Measurements from ENCODE around the gene MED19.
"Not testable (repeated sequence)": the region's sequence is repeated elsewhere in the genome, so short reads cannot be mapped to it uniquely, and the experiment has no call there.

The MED19 gene

GRCh38 chr11:57729479-57729878, 17.5 kb upstream of the MED19 start:
- no peak for DNase-seq
- Histone ChIP-seq H3K36me3 (ENCODE audit: control insufficient read depth in 4 of 4, insufficient read depth in 4 of 4, low read length in 3 of 4) (peaks cover 3 to 15% (median 7%) of the 10 kb centered on the region in 4 experiments), H3K4me1 (ENCODE audit: control extremely low read depth in 1 of 4, control insufficient read depth in 4 of 4, insufficient read depth in 4 of 4, low read length in 3 of 4) (peaks cover 0 to 3% (median 0%) of the 10 kb centered on the region in 4 experiments), H3K27me3 (replicated peaks in 2 of 5; ENCODE audit: control insufficient read depth in 4 of 5, insufficient read depth in 5 of 5, low read length in 4 of 5) (no peaks in the 10 kb centered on the region), H3K9me3 (ENCODE audit: control extremely low read depth in 1 of 5, control insufficient read depth in 4 of 5, insufficient read depth in 2 of 5, low read depth in 1 of 5, low read length in 4 of 5) (no peaks in the 10 kb centered on the region), H3K27ac (ENCODE audit: insufficient read depth in 1 of 2, low read depth in 1 of 2, low read length in 2 of 2, poor library complexity in 1 of 2, severe bottlenecking in 2 of 2) (no peak overlapping the region), H3K4me3 (ENCODE audit: control insufficient read depth in 1 of 7, extremely low read depth in 1 of 7, insufficient read depth in 4 of 7, low read depth in 2 of 7, low read length in 6 of 7) (no peak overlapping the region)
- 100% methylated on average over 2 of the region's 7 CpGs for WGBS (ENCODE audit: insufficient coverage)
- POLR2A ChIA-PET, result interaction anchor here (0.6 kb wide), 1 partner anchor 62 kb away, joined by 3 read pairs; no protein-coding TSS in a partner anchor
- CTCF ChIA-PET, result interaction anchor here (1.7 to 2.1 kb wide), 2 partner anchors 15 to 16 kb away, joined by 4 to 7 read pairs; no protein-coding TSS in a partner anchor

DNA sequence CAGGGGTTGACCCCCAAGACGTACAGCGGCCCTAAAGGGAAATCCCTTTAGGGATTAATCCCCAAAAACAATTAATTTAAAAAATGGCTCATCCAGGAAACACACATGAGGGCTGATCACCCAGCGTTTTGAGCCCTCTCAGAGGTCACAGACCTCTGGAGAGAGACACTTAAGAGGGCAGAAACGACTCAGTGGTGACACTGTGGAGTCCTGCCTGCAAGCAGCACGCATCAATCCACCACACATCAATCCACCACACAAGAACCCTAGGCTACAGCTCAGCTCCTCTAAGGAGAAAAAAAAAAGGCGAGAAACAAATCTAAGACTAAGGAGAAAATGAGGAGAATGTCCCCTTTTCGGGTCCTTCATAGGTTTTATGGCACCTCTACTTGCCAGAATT, 16.8 kb upstream of the MED19 start:
- H3K9me3 ChIP-seq (ENCODE audit: control extremely low read depth in 1 of 5, control insufficient read depth in 4 of 5, insufficient read depth in 2 of 5, low read depth in 1 of 5, low read length in 4 of 5), result no peaks in the 10 kb centered on the region
- H3K4me1 ChIP-seq (ENCODE audit: control extremely low read depth in 1 of 4, control insufficient read depth in 4 of 4, insufficient read depth in 4 of 4, low read length in 3 of 4), result peaks cover 0 to 3% (median 0%) of the 10 kb centered on the region in 4 experiments
- no peak overlapping the region for H3K4me3 ChIP-seq (ENCODE audit: control insufficient read depth in 1 of 7, extremely low read depth in 1 of 7, insufficient read depth in 4 of 7, low read depth in 2 of 7, low read length in 6 of 7)
- no peak for DNase-seq
- H3K27ac ChIP-seq (ENCODE audit: insufficient read depth in 1 of 2, low read depth in 1 of 2, low read length in 2 of 2, poor library complexity in 1 of 2, severe bottlenecking in 2 of 2), result no peak overlapping the region
- H3K27me3 ChIP-seq (replicated peaks in 2 of 5; ENCODE audit: control insufficient read depth in 4 of 5, insufficient read depth in 5 of 5, low read length in 4 of 5), result no peaks in the 10 kb centered on the region
- peaks cover 3 to 14% (median 6%) of the 10 kb centered on the region in 4 experiments for H3K36me3 ChIP-seq (ENCODE audit: control insufficient read depth in 4 of 4, insufficient read depth in 4 of 4, low read length in 3 of 4)
- CTCF ChIA-PET, result interaction anchor here (1.4 to 2.1 kb wide), 3 partner anchors 8 to 16 kb away, joined by 4 to 7 read pairs (median 4); no protein-coding TSS in a partner anchor
- POLR2A ChIA-PET, result no interaction called here
- WGBS (ENCODE audit: insufficient coverage), result 100% methylated on average over 3 of the region's 7 CpGs

DNA sequence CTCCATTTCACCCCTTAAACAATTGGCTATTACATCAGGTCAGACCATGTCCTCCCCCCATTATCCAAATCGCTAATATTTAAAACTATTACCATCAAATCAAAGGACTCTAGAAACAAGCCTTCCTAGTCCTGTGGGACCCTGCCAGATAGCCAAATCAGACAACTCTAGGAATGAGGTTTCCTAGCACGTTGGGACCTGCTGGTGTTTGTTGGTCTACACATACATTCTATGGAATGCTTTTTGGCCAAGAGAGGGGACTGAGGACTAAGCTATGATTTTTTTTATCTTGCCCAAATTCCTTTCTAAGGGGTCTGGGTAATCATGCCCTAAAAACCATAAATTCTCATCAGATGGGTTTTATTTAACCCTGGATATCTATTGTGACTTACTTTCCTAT, 15.2 kb upstream of the MED19 start:
- DNase-seq, result no peak
- Histone ChIP-seq H3K36me3 (ENCODE audit: control insufficient read depth in 4 of 4, insufficient read depth in 4 of 4, low read length in 3 of 4) (peaks cover 3 to 14% (median 6%) of the 10 kb centered on the region in 4 experiments), H3K4me3 (ENCODE audit: control insufficient read depth in 1 of 7, extremely low read depth in 1 of 7, insufficient read depth in 4 of 7, low read depth in 2 of 7, low read length in 6 of 7) (no peak overlapping the region), H3K27ac (ENCODE audit: insufficient read depth in 1 of 2, low read depth in 1 of 2, low read length in 2 of 2, poor library complexity in 1 of 2, severe bottlenecking in 2 of 2) (no peak overlapping the region), H3K4me1 (ENCODE audit: control extremely low read depth in 1 of 4, control insufficient read depth in 4 of 4, insufficient read depth in 4 of 4, low read length in 3 of 4) (peaks cover 0 to 3% (median 0%) of the 10 kb centered on the region in 4 experiments), H3K9me3 (ENCODE audit: control extremely low read depth in 1 of 5, control insufficient read depth in 4 of 5, insufficient read depth in 2 of 5, low read depth in 1 of 5, low read length in 4 of 5) (no peaks in the 10 kb centered on the region), H3K27me3 (replicated peaks in 2 of 5; ENCODE audit: control insufficient read depth in 4 of 5, insufficient read depth in 5 of 5, low read length in 4 of 5) (no peaks in the 10 kb centered on the region)
- ChIA-PET POLR2A (no interaction called here), CTCF (interaction anchor here (1.2 to 2.1 kb wide), 2 partner anchors 13 to 18 kb away, joined by 3 to 4 read pairs; no protein-coding TSS in a partner anchor)
- 100% methylated on average over 1 of the region's 2 CpGs for WGBS (ENCODE audit: insufficient coverage)

DNA sequence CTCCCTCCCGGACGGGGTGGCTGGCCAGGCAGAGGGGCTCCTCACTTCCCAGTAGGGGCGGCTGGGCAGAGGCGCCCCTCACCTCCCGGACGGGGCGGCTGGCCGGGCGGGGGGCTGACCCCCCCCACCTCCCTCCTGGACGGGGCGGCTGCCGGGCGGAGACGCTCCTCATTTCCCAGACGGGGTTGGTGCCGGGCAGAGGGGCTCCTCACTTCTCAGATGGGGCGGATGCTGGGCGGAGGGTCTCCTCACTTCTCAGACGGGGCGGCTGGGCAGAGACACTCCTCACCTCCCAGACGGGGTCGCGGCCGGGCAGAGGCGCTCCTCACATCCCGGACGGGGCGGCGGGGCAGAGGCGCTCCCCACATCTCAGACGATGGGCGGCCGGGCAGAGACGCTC, 4.7 kb upstream of the MED19 start:
- H3K9me3 ChIP-seq (ENCODE audit: control extremely low read depth in 1 of 5, control insufficient read depth in 4 of 5, insufficient read depth in 2 of 5, low read depth in 1 of 5, low read length in 4 of 5); POLR2A ChIA-PET; H3K4me3 ChIP-seq (ENCODE audit: control insufficient read depth in 1 of 7, extremely low read depth in 1 of 7, insufficient read depth in 4 of 7, low read depth in 2 of 7, low read length in 6 of 7); H3K27me3 ChIP-seq (replicated peaks in 2 of 5; ENCODE audit: control insufficient read depth in 4 of 5, insufficient read depth in 5 of 5, low read length in 4 of 5); DNase-seq; CTCF ChIA-PET; H3K27ac ChIP-seq (ENCODE audit: insufficient read depth in 1 of 2, low read depth in 1 of 2, low read length in 2 of 2, poor library complexity in 1 of 2, severe bottlenecking in 2 of 2): not testable (repeated sequence)
- H3K36me3 ChIP-seq (ENCODE audit: control insufficient read depth in 4 of 4, insufficient read depth in 4 of 4, low read length in 3 of 4), result peaks cover 0 to 20% (median 8%) of the 10 kb centered on the region in 4 experiments
- no CpG with 5 or more reads among the region's 34 CpGs for WGBS (ENCODE audit: insufficient coverage)
- H3K4me1 ChIP-seq (ENCODE audit: control extremely low read depth in 1 of 4, control insufficient read depth in 4 of 4, insufficient read depth in 4 of 4, low read length in 3 of 4), result peaks cover 11 to 17% (median 14%) of the 10 kb centered on the region in 4 experiments

DNA sequence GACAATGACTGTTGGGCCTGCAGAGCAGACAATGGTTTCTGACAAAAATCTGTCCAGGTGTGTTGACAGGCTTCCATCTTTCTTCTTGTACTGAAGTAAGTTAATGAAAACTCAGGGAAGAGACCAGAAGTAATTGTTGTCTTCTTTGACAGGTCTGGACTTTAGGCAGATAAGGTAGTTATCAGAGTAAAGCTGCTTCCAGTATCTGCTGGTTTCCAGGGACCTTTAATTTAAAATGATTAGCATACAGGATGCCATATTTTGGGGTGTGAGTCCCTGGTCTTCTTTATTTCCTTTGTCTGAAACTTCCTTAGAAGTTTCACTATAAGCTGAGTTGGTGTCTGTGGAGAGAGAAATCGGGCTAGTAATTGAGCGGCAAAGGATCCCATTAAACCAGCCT, 1.8 kb upstream of the MED19 start:
- ChIA-PET POLR2A (no interaction called here), CTCF (interaction anchor here (0.6 to 2.0 kb wide), 6 partner anchors 8 to 810 kb away, joined by 3 to 7 read pairs (median 4); no protein-coding TSS in a partner anchor)
- no peak for DNase-seq
- Histone ChIP-seq H3K4me3 (ENCODE audit: control insufficient read depth in 1 of 7, extremely low read depth in 1 of 7, insufficient read depth in 4 of 7, low read depth in 2 of 7, low read length in 6 of 7) (peak overlapping the region in 5 of 7 experiments; percentile 79 to 100 (median 98)), H3K36me3 (ENCODE audit: control insufficient read depth in 4 of 4, insufficient read depth in 4 of 4, low read length in 3 of 4) (peaks cover 2 to 10% (median 3%) of the 10 kb centered on the region in 4 experiments), H3K9me3 (ENCODE audit: control extremely low read depth in 1 of 5, control insufficient read depth in 4 of 5, insufficient read depth in 2 of 5, low read depth in 1 of 5, low read length in 4 of 5) (no peaks in the 10 kb centered on the region), H3K27ac (ENCODE audit: insufficient read depth in 1 of 2, low read depth in 1 of 2, low read length in 2 of 2, poor library complexity in 1 of 2, severe bottlenecking in 2 of 2) (peak overlapping the region in 1 of 2 experiments; percentile 97), H3K27me3 (replicated peaks in 2 of 5; ENCODE audit: control insufficient read depth in 4 of 5, insufficient read depth in 5 of 5, low read length in 4 of 5) (no peaks in the 10 kb centered on the region), H3K4me1 (ENCODE audit: control extremely low read depth in 1 of 4, control insufficient read depth in 4 of 4, insufficient read depth in 4 of 4, low read length in 3 of 4) (peaks cover 18 to 28% (median 21%) of the 10 kb centered on the region in 4 experiments)
- WGBS (ENCODE audit: insufficient coverage), result 100% methylated on average over 1 of the region's 2 CpGs

DNA sequence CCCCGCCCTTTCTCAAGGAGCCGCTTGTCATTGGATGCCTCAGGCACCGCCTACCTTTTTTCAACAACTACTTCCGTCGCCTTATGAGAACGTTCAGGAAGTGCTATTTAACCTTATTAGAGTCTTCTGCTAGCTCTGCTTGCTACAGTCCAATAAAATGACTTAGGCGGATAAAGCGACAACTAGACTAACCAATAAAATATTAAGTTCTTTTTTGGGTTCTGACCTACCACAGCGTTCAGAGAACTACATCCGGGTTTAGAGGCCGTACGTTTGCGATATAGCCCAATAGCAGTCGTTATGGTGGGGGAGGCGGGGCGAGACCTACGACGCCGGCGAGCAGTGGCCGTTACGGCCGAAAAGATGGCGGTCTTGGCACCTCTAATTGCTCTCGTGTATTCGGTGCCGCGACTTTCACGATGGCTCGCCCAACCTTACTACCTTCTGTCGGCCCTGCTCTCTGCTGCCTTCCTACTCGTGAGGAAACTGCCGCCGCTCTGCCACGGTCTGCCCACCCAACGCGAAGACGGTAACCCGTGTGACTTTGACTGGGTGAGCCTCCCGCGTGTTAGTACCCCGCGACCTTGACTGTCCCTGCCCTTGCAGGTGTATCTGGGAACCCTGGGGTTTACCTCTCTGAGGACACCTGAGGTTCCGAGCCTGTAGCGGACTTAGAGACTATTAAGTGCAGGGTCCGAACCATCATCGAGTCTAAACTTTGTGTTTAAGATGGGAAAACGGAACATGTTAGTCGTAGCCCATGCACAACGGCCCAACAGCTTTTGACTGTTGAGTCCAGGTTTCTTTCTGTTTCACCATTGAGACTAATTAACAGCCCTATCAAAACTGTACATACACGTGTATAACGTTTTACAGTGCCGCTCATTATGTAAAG, 488 bp upstream of the MED19 start, which contains the start of gene TMX2:
TMX2 (plus strand) TSS at position 338 of the 895 bp plus-strand sequence; CDS start at position 364, 26 bp downstream.
- Histone ChIP-seq H3K4me3 (ENCODE audit: control insufficient read depth in 1 of 7, extremely low read depth in 1 of 7, insufficient read depth in 4 of 7, low read depth in 2 of 7, low read length in 6 of 7) (peak within 1 kb of the TSS; percentile 79 to 100 (median 98)), H3K27me3 (replicated peaks in 2 of 5; ENCODE audit: control insufficient read depth in 4 of 5, insufficient read depth in 5 of 5, low read length in 4 of 5) (no peaks in the 10 kb centered on the region), H3K36me3 (ENCODE audit: control insufficient read depth in 4 of 4, insufficient read depth in 4 of 4, low read length in 3 of 4) (peaks cover 0 to 5% (median 2%) of the 10 kb centered on the region in 4 experiments), H3K4me1 (ENCODE audit: control extremely low read depth in 1 of 4, control insufficient read depth in 4 of 4, insufficient read depth in 4 of 4, low read length in 3 of 4) (peaks cover 18 to 28% (median 21%) of the 10 kb centered on the region in 4 experiments), H3K9me3 (ENCODE audit: control extremely low read depth in 1 of 5, control insufficient read depth in 4 of 5, insufficient read depth in 2 of 5, low read depth in 1 of 5, low read length in 4 of 5) (no peaks in the 10 kb centered on the region), H3K27ac (ENCODE audit: insufficient read depth in 1 of 2, low read depth in 1 of 2, low read length in 2 of 2, poor library complexity in 1 of 2, severe bottlenecking in 2 of 2) (peak within 1 kb of the TSS; percentile 93 to 97)
- ChIA-PET CTCF (interaction anchor here (1.6 kb wide), 1 partner anchor 10 kb away, joined by 5 read pairs; no protein-coding TSS in a partner anchor), POLR2A (interaction anchor here (0.6 kb wide), 2 partner anchors 28 to 72 kb away, joined by 3 read pairs; no protein-coding TSS in a partner anchor)
- 0% methylated on average over 51 of the region's 53 CpGs for WGBS (ENCODE audit: insufficient coverage)
- peak; percentile 99 to 100 (median 99) for DNase-seq
